ENCODE data around the gene PLEKHH1. TPM values are rescaled to one million over a fixed set of nuclear protein-coding genes. Genes with fewer than 3 reads are reported as not detected.

Gene PLEKHH1
- total RNA-seq, 2 donors from 2014 or later: 1.2 to 1.9 TPM

GRCh38 chr14:67515386-67516079 is 17.6 kb upstream of the PLEKHH1 start:
- H3K9me3 Mint-ChIP-seq: no peaks in the 10 kb centered on the region
- peak; percentile 77 to 80 for ATAC-seq
- DNase-seq (ENCODE audit: low spot score): no peak
- peaks cover 0 to 6% of the 10 kb centered on the region in 2 donors for H3K27me3 Mint-ChIP-seq
- H3K4me1 Mint-ChIP-seq (ENCODE audit: low read depth in 2 of 2): peaks cover 11 to 16% of the 10 kb centered on the region in 2 donors
- no peaks in the 10 kb centered on the region for H3K36me3 Mint-ChIP-seq
- no peak overlapping the region for H3K27ac Mint-ChIP-seq
- peak overlapping the region; percentile 72 for H3K4me3 Mint-ChIP-seq

GRCh38 chr14:67516676-67517075 is 16.4 kb upstream of the PLEKHH1 start:
- H3K4me1 Mint-ChIP-seq (ENCODE audit: low read depth in 2 of 2): peaks cover 11 to 14% of the 10 kb centered on the region in 2 donors
- no peaks in the 10 kb centered on the region for H3K9me3 Mint-ChIP-seq
- no peaks in the 10 kb centered on the region for H3K36me3 Mint-ChIP-seq
- peak overlapping the region; percentile 72 for H3K4me3 Mint-ChIP-seq
- no peak for ATAC-seq
- no peak for DNase-seq (ENCODE audit: low spot score)
- peaks cover 10 to 14% of the 10 kb centered on the region in 2 donors for H3K27me3 Mint-ChIP-seq
- H3K27ac Mint-ChIP-seq: peak overlapping the region in 1 of 2 donors; percentile 44

DNA sequence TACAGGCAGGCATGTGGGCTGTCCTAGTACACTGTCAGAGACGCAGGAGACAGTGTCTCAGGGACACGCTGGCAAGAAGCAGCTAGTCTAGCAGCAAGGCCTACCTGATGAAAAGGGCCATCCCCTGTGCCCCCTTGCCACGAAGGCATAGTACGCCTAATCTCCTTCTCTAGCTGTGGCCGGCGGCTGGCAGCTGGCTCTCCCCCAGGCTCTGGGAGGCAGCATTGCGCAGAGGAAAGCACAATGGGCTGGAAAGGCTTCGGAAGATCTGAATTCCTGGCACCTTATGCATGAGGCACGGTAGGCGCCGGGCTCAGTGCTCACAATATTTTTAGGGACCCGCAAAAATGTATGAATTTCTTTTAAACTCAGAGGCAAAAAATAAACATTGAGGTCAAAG is 16.0 kb upstream of the PLEKHH1 start:
- DNase-seq (ENCODE audit: low spot score) (no peak), ATAC-seq (no peak)
- Mint-ChIP-seq H3K27me3 (peaks cover 12 to 15% of the 10 kb centered on the region in 2 donors), H3K27ac (no peak overlapping the region), H3K4me1 (ENCODE audit: low read depth in 2 of 2) (peaks cover 11 to 14% of the 10 kb centered on the region in 2 donors), H3K4me3 (no peak overlapping the region), H3K36me3 (no peaks in the 10 kb centered on the region), H3K9me3 (no peaks in the 10 kb centered on the region)

DNA sequence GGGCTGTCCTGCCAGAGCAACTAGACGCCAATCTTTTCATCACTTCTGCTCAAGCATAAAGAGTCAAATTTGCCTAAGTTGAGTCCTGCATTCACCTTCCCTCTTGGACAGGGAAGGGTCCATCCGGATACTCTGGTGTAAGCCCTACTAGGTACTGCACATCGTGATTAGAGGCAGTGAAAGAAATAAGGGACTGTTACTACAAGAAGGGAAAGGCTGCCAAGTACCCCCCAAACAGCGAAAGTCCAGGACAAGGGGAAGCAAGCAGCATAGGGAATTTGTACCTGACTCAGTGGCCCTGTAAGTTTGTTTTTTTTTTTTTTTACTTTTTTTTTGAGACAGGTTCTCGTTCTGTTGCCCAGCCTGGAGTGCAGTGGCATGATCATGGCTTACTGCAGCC is 13.7 kb upstream of the PLEKHH1 start:
- ATAC-seq: no peak
- Mint-ChIP-seq H3K27ac (no peak overlapping the region), H3K27me3 (peaks cover 23 to 25% of the 10 kb centered on the region in 2 donors)

DNA sequence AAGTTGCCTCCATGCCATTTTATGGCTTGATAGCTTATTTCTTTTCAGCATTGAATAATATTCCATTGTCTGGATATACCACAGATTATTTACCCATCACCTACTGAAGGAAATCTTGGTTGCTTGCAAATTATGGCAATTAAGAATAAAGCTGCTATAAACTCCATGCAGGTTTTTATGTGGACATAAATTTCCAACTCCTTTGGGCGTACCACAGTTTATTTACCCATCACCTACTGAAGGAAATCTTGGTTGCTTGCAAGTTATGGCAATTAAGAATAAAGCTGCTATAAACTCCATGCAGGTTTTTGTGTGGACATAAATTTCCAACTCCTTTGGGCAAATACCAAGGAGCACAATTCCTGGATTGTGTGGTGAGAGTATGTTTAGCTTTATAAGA is 12.6 kb upstream of the PLEKHH1 start:
- Mint-ChIP-seq H3K27ac (no peak overlapping the region), H3K27me3 (peaks cover 26 to 34% of the 10 kb centered on the region in 2 donors), H3K9me3 (no peaks in the 10 kb centered on the region), H3K4me3 (no peak overlapping the region), H3K4me1 (ENCODE audit: low read depth in 2 of 2) (peaks cover 7 to 11% of the 10 kb centered on the region in 2 donors), H3K36me3 (no peaks in the 10 kb centered on the region)
- no peak for DNase-seq (ENCODE audit: low spot score)
- no peak for ATAC-seq

More for the DNA sequence above, 13.7 kb upstream of the PLEKHH1 start:
- Mint-ChIP-seq H3K9me3 (no peaks in the 10 kb centered on the region), H3K4me1 (ENCODE audit: low read depth in 2 of 2) (peaks cover 11 to 14% of the 10 kb centered on the region in 2 donors), H3K4me3 (no peak overlapping the region), H3K36me3 (no peaks in the 10 kb centered on the region)
- DNase-seq (ENCODE audit: low spot score): no peak

GRCh38 chr14:67522270-67522669 is 10.8 kb upstream of the PLEKHH1 start:
- H3K4me3 Mint-ChIP-seq: no peak overlapping the region
- no peaks in the 10 kb centered on the region for H3K36me3 Mint-ChIP-seq
- peaks cover 35 to 46% of the 10 kb centered on the region in 2 donors for H3K27me3 Mint-ChIP-seq
- DNase-seq (ENCODE audit: low spot score) (no peak), ATAC-seq (no peak)
- no peaks in the 10 kb centered on the region for H3K9me3 Mint-ChIP-seq
- H3K4me1 Mint-ChIP-seq (ENCODE audit: low read depth in 2 of 2): peaks cover 3 to 5% of the 10 kb centered on the region in 2 donors
- no peak overlapping the region for H3K27ac Mint-ChIP-seq

DNA sequence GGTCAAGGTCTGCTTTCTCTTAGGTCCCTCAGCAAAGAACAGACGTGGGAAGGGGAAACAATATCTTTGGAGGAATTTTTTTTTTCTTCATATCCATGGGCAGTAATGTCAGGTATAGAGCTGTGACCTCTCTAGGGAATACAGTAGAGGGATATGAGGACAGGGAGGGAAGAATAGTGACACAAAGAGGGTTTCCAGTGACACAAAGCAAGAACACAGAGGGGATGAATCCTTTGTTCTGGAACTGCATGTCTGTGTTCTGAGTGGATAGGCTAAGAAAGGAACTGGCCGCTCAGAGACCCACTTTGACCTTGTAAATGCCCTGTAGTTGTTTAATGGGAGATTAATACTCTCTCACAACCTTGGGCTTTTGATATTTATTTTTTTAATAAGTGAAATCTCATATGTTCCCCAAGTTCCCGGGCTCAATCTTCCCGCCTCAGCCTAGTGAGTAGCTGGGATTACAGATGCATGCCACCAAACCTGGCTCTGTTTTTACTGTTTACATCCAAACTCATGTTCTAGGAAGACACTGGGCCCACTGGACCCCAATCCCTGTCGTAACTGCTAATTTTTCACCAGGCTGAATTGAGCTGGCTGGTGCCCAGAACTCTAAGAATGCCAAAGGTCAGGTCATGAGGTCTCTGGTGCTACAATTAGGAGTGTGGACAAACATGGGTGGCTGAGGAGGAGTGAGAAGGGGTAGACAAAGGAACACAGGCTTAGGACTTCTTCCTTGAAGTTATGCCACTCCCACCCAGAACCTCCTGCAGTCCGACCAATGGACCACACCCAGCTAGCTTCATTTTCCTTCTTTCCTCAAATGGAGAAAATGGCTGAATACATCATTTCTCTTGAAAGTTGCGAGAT is 9.1 kb upstream of the PLEKHH1 start:
- no peak for ATAC-seq
- no peaks in the 10 kb centered on the region for H3K36me3 Mint-ChIP-seq
- H3K4me3 Mint-ChIP-seq: no peak overlapping the region
- H3K4me1 Mint-ChIP-seq (ENCODE audit: low read depth in 2 of 2): peaks cover 3 to 5% of the 10 kb centered on the region in 2 donors
- peaks cover 33 to 46% of the 10 kb centered on the region in 2 donors for H3K27me3 Mint-ChIP-seq
- DNase-seq (ENCODE audit: low spot score): no peak
- no peak overlapping the region for H3K27ac Mint-ChIP-seq
- H3K9me3 Mint-ChIP-seq: no peaks in the 10 kb centered on the region

GRCh38 chr14:67524634-67524963 is 8.5 kb upstream of the PLEKHH1 start:
- DNase-seq (ENCODE audit: low spot score) (no peak), ATAC-seq (no peak)
- H3K27me3 Mint-ChIP-seq: peaks cover 35 to 46% of the 10 kb centered on the region in 2 donors
- H3K4me3 Mint-ChIP-seq: no peak overlapping the region
- H3K27ac Mint-ChIP-seq: no peak overlapping the region
- no peaks in the 10 kb centered on the region for H3K36me3 Mint-ChIP-seq
- no peaks in the 10 kb centered on the region for H3K9me3 Mint-ChIP-seq
- peaks cover 3 to 5% of the 10 kb centered on the region in 2 donors for H3K4me1 Mint-ChIP-seq (ENCODE audit: low read depth in 2 of 2)

- H3K4me3 Mint-ChIP-seq: no peak overlapping the region
- H3K27ac Mint-ChIP-seq: no peak overlapping the region
- H3K36me3 Mint-ChIP-seq: no peaks in the 10 kb centered on the region
- peaks cover 38 to 50% of the 10 kb centered on the region in 2 donors for H3K27me3 Mint-ChIP-seq
- ATAC-seq: no peak
- DNase-seq (ENCODE audit: low spot score): no peak
- peaks cover 3 to 5% of the 10 kb centered on the region in 2 donors for H3K4me1 Mint-ChIP-seq (ENCODE audit: low read depth in 2 of 2)
- no peaks in the 10 kb centered on the region for H3K9me3 Mint-ChIP-seq
Measured at GRCh38 chr14:67525389-67525788, 7.7 kb upstream of the PLEKHH1 start.

DNA sequence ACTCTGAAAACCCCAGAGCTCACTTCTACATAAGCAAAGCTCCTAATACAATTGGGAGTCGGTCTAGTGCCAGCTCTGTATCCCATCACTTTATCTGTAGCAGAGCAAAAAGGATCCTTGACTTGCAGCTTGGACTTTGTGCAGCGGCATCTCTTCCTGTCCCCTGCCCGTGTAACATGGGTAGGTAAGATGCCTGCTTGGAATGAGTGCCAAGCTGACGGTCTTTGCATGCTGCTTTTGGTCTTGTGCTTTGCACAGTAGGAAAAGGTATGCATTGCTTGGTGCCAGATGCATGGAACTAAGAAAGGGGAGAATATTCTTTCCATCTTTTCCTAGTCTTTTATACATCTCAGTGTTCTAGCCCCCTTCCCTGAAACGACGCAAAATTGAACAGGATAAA is 6.9 kb upstream of the PLEKHH1 start:
- Mint-ChIP-seq H3K27me3 (peaks cover 34 to 52% of the 10 kb centered on the region in 2 donors), H3K4me3 (no peak overlapping the region)

GRCh38 chr14:67526676-67527459 is 6.2 kb upstream of the PLEKHH1 start:
- H3K9me3 Mint-ChIP-seq: no peaks in the 10 kb centered on the region
- peaks cover 3 to 5% of the 10 kb centered on the region in 2 donors for H3K4me1 Mint-ChIP-seq (ENCODE audit: low read depth in 2 of 2)
- peak; percentile 70 to 72 for ATAC-seq
- no peak for DNase-seq (ENCODE audit: low spot score)
- peaks cover 29 to 46% of the 10 kb centered on the region in 2 donors for H3K27me3 Mint-ChIP-seq
- no peak overlapping the region for H3K4me3 Mint-ChIP-seq
- H3K27ac Mint-ChIP-seq: no peak overlapping the region
- H3K36me3 Mint-ChIP-seq: no peaks in the 10 kb centered on the region

More for the DNA sequence above, 6.9 kb upstream of the PLEKHH1 start:
- no peak overlapping the region for H3K27ac Mint-ChIP-seq
- no peaks in the 10 kb centered on the region for H3K9me3 Mint-ChIP-seq
- DNase-seq (ENCODE audit: low spot score) (no peak), ATAC-seq (no peak)
- no peaks in the 10 kb centered on the region for H3K36me3 Mint-ChIP-seq
- H3K4me1 Mint-ChIP-seq (ENCODE audit: low read depth in 2 of 2): peaks cover 3 to 5% of the 10 kb centered on the region in 2 donors

- Mint-ChIP-seq H3K36me3 (no peaks in the 10 kb centered on the region), H3K27ac (no peak overlapping the region), H3K9me3 (no peaks in the 10 kb centered on the region), H3K4me3 (no peak overlapping the region), H3K4me1 (ENCODE audit: low read depth in 2 of 2) (peaks cover 3 to 5% of the 10 kb centered on the region in 2 donors), H3K27me3 (peaks cover 29 to 46% of the 10 kb centered on the region in 2 donors)
- no peak for ATAC-seq
- no peak for DNase-seq (ENCODE audit: low spot score)
Measured at GRCh38 chr14:67527756-67528155, 5.3 kb upstream of the PLEKHH1 start.

DNA sequence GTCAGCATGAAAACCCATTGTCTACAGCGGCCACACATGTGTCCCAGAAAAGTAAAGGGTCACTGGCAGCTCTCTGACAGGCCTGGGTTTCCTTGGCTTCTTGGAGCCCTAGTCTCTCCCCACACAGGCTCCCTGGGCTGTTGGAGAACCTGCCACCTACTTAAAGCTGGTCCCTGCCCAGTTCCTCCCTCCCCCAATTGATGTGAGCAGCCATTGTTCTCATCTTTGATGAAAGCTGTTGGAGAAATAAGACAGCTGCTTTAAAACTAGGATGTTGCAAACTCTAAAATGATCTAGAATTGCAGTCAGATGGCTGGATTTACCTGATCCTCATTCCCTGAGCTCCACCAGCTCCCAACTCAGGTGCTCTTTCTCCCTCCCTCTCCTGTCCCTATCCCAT is 4.8 kb upstream of the PLEKHH1 start:
- no peak overlapping the region for H3K4me3 Mint-ChIP-seq
- ATAC-seq (no peak), DNase-seq (ENCODE audit: low spot score) (no peak)
- H3K36me3 Mint-ChIP-seq: no peaks in the 10 kb centered on the region
- no peaks in the 10 kb centered on the region for H3K9me3 Mint-ChIP-seq
- H3K27ac Mint-ChIP-seq: no peak overlapping the region
- H3K27me3 Mint-ChIP-seq: peaks cover 29 to 46% of the 10 kb centered on the region in 2 donors
- H3K4me1 Mint-ChIP-seq (ENCODE audit: low read depth in 2 of 2): peaks cover 3 to 5% of the 10 kb centered on the region in 2 donors
